C4-2B (cell line): ENCODE data around the gene TNK2.
A peak's percentile ranks its signal among the peaks of the same experiment; 100 is the strongest.
"Not testable (repeated sequence)": the region's sequence is repeated elsewhere in the genome, so short reads cannot be mapped to it uniquely, and the experiment has no call there.

Source experiments
- H3K27ac ChIP-seq: fragments of 450-650 bp; 2 replicates; pipeline ENCODE4 v1.5.1; 2017
- ZFX ChIP-seq: fragments of 450-650 bp; IDR thresholded peaks from 2 replicates; pipeline ENCODE4 v1.6.1; 2017
- TF ChIP-seq, protein P1 (sequence below): fragments of 450-650 bp; conservative IDR thresholded peaks from 2 replicates; pipeline ENCODE4 v1.5.1; 2017; ENCODE audit warnings: mild to moderate bottlenecking

The TNK2 gene

DNA sequence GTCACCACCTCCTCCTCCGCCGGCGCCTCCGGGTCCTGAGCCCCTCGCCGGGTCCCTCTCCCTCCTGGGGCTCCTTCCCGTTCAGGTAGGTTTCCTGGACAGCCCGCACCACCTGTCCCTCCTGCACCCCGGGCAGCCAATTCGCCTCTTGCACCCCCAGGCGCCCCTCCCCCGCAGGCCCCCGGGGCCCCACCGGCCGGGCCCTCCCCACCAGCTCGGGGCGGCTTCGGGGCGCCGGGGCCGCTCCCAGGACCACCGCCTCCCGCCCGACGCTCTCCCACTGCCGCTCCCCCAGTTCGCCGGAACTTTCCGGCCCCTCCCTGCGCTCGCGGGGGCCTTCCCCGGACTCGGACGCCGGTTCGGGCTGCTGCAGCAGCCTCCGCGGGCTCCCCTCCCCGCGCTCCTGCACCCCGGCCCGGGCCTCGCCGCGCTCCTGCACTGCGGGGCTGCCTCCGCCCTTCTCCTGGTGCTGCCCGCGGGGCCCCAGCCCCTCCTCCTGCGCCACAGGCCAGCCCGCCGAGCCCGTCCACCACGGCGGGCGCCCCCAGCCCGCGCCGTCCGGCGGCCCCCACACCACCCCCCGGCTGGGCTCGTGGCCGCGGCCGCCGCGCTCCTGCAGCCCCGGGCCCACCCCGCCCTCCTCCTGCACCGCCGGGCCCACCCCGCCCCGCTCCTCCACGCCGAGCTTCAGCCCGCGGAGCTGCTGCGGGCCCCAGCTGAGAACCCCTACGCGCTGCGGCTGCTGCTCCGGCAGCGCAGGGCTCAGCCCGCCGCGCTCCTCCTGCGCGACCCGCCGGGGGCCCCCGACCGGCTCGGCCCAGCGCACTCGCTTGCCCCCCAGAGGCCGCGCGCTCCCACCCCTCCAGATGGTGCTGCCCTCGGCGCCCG, 587 bp upstream of the TNK2 start:
- peak overlapping the region; percentile 80 for H3K27ac ChIP-seq
- TF ChIP-seq, protein P1, sequence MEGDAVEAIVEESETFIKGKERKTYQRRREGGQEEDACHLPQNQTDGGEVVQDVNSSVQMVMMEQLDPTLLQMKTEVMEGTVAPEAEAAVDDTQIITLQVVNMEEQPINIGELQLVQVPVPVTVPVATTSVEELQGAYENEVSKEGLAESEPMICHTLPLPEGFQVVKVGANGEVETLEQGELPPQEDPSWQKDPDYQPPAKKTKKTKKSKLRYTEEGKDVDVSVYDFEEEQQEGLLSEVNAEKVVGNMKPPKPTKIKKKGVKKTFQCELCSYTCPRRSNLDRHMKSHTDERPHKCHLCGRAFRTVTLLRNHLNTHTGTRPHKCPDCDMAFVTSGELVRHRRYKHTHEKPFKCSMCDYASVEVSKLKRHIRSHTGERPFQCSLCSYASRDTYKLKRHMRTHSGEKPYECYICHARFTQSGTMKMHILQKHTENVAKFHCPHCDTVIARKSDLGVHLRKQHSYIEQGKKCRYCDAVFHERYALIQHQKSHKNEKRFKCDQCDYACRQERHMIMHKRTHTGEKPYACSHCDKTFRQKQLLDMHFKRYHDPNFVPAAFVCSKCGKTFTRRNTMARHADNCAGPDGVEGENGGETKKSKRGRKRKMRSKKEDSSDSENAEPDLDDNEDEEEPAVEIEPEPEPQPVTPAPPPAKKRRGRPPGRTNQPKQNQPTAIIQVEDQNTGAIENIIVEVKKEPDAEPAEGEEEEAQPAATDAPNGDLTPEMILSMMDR: no peak
- TF ChIP-seq ZFX: peak; percentile 26; the same call in 1 of the 2 replicates

DNA sequence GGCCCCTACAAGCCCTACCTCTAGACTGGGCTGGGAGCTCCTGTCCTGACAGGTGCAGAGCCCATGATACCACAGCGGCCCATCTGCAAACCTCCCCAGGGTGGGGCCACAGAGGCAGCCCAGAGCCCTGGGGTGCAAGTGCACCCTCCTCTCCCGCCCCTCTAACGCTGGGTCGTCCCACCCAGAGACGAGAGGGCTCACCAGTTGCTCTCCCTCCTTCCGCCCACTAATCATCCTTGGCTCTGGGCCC, 742 bp downstream of the TNK2 start:
- no peak for TF ChIP-seq ZFX
- TF ChIP-seq, protein P1: no peak
- H3K27ac ChIP-seq: peak overlapping the region; percentile 80

DNA sequence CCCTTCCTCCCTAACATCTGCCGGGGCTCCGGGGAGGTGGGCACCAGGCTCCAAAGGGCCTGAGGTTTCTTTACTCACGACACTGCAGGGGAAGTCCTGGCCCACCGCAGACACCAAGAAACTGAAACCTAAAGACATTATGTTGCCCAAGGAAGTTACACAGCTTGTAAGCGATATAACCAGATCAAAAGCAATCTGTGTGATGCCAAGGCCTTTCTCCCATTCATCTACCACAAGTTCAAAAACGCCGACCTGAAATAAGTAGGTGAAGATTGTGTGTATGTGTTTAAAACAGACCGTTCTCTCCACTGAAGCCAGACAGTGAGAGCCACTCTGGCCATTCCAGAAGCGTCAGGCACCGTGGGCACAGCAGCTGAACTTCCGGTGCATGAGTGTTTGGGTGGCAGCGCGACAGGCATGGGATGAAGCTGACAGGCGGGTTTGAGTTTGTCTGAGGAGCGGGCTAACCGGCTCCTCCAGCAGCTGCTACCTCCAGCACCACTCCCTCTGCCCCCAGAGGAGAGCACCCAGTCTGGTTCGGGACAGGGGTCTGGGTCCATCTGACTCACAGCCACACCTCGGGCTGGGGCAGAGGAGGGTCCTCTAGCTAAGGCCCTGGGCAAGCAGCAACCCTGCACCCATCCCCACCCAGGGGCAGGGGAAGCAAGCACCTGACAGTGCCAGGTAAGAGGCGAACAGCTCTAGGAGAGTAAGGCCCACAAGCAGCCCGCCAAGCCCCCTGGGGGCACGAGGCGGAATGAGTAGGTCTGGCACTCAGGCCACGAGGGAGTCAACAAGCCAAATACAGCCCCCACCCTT, 1.3 kb downstream of the TNK2 start:
- TF ChIP-seq, protein P1: no peak
- no peak for TF ChIP-seq ZFX
- H3K27ac ChIP-seq: peak overlapping the region; percentile 80

DNA sequence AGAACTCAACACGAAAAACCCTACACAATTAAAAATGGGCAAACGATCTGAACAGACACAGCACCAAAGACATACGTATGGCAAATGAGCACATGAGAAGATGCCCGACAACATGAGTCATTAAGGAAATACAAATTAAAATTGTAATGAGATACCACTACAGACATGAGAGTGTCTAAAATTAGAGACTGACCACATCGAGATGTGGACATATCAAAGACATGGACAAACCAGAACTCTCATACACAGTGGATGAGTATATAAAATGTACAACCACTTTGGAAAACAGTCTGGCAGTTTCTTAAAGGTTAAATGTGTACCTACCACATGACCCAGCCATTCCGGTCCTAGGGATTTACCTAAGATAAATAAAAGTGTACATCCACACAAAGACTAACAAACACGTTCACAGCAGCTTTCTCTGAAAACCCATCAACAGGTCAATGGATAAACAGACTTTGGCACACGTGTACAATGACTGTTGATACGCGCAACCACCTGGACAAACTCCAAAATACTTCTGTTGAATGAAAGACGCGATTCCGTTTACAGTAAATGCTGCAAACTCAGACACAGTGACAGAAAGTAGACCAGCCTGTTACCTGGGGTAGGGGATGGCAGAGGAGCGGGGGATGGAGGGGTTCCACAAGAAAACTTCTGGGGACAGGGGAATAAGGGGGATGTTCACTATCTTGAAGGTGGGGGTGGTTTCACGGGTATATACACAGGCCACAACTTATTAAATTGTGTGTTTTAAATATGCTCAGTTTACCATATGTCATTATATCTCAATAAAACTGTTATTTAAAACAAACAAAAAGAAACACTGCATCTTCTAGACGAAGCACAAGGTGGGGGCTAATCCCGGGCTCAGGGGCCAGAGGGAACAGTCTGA, 2.1 kb downstream of the TNK2 start:
- H3K27ac ChIP-seq: peak overlapping the region; percentile 80
- TF ChIP-seq, protein P1: no peak
- no peak for TF ChIP-seq ZFX

DNA sequence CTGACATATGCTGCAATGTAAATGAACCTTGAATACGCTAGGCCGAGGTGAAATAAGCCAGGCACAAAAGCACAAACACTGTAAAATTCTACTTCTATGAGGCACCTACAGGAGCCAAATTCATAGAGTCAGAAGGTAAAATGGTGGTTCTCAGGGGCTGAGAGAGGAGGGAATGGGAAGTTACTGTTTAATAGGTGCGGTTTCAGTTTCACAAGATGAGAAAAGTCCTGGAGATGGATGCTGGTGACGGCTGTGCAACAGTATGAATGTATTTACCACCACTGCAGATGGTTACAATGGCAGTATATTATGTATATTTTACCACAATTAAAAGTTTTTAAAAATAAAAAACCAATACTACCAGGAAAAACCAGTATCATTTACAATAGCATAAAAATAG, 4.0 kb downstream of the TNK2 start:
- TF ChIP-seq ZFX: no peak
- TF ChIP-seq, protein P1: no peak
- H3K27ac ChIP-seq: peak overlapping the region; percentile 44

DNA sequence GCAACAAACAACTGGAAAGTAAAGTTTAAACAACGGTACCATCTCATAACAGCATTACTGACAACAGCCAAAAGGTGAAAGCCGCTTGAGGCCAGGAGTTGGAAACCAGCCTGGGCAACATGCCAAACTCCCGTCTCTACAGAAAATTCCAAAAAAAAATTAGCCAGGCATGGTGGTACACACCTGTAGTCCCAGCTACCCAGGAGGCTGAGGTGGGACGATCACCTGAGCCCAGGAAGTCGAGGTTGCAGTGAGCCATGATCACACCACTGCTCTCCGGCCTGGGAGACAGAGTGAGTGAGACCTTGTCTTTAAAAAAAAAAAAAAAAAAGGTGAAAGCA, 4.4 kb downstream of the TNK2 start:
- TF ChIP-seq ZFX: no peak
- TF ChIP-seq, protein P1: no peak
- H3K27ac ChIP-seq: peak overlapping the region; percentile 44

DNA sequence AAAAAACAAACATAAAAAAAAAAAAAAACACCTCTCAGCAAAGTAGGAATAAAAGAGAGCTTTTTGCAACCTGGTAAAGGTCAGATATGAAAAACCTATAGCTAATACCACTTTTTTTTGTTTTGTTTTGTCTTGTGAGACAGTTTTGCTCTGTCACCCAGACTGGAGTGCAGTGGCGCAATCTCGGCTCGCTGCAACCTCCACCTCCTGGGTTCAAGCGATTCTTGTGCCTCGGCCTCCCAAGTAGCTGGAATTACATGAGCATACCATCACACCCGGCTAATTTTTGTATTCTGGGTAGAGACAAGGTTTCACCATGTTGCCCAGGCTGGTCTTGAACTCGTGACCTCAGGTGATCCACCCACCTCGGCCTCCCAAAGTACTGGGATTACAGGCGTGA, 5.7 kb downstream of the TNK2 start:
- H3K27ac ChIP-seq: peak overlapping the region; percentile 44; the same call in 1 of the 2 replicates

DNA sequence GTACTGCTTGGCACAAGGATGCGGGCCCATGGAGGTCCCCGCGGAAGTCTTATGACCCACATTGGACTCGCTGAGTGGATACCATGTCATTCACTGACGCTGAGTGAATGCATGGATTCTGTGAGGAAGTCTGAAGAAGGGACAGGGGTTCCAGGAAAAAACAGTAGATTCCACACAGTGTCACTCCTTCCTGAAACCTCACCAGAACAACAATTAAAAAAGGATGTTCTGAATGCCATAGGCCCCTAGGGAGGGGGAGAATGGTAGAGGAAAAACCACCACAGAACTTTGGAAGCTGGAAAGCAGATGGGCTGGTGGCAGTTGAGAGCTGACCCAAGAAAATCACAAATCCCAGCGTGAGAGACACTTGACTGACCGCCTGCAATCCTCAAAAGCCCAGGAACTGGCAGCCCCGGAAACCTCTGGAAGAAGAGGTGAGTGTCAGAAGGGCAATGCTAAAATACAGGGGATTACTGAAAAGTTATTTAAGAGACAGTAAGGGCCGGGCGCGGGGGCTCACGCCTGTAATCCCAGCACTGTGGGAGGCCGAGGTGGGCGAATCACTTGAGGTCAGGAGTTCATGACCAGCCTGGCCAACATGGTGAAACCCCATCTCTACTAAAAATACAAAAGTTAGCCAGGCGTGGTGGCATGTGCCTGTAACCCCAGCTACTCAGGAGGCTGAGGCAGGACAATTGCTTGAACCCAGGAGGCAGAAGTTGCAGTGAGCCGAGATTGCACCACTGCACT, 6.3 kb downstream of the TNK2 start:
- not testable (repeated sequence) for H3K27ac ChIP-seq
